Stimulated activated CD4-positive, alpha-beta T cell treated with anti-CD3 and anti-CD28 coated beads, Interleukin-1b, Interleukin-23, amount 100 ng/mL, for 24 hours (primary cell): Measurements from ENCODE around the gene TTC7B.

Experiments
- DNase-seq, 4 experiments: peaks; one replicate each; pipeline ENCODE4 v3.0.0-alpha.2; 2020; ENCODE audit warnings: low read depth in 4 of 4, low spot score in 1 of 4

Gene TTC7B

GRCh38 chr14:90742252-90742651 lies 74.0 kb downstream of the TTC7B start:
- no peak for DNase-seq

- no peak for DNase-seq
Measured at GRCh38 chr14:90741682-90741946, 74.6 kb downstream of the TTC7B start.

- no peak for DNase-seq
Measured at GRCh38 chr14:90740946-90741681, 75.1 kb downstream of the TTC7B start.

DNA sequence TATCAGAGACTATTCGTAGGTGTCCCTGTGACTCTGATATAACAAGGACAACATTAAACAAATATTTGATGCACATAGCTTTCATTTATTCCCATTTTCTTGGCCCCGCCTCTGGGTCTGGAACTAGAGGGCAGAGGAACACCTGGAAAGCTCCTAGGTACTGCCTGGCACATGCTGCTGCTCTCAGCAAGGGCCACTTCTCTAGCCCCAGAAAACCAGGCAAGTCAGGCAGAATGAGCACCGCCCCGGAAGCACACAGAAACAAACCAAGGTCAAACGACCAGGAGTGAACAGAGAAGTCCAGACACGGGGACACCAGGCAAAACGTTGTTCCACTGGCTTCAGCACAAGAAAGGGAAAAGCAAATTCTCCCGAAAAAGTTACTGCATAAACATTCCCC lies 76.1 kb downstream of the TTC7B start:
- DNase-seq, result no peak

DNA sequence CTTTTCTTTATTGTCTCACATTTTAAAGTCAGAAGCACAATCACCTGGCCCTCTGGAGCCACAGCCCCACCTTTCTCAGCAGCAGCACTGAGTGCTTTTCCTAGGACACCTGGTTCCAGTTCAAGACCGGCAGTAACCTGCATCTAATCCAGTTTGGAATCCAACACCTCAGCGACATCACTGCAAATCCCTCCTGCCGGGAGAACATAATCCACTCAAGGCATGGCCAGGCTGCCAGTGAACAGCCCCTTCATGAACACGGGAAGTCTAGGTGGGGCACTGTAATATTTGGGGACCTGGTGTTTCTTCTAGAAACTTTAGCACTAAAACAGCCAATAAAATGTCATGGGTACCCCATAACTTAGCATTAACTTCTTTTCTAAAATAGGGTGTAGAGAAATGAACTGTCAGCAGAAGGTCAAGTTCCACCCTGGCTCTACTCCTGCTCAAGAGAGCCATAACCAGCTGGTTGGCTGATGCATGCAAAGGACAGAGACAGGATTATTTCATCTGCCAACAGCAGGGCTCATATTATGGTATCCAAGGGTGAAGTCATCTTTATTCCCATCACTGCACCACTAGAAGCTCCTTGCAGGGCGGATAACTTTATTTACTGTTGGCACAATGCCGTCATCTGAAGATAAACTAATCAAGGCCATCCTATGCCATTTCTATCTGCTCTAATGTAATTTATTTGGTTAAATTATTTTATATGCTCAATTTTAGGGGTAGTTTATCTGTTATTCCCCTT lies 76.7 kb downstream of the TTC7B start:
- DNase-seq, result no peak

GRCh38 chr14:90733139-90733808 lies 83.0 kb downstream of the TTC7B start:
- DNase-seq, result no peak

DNA sequence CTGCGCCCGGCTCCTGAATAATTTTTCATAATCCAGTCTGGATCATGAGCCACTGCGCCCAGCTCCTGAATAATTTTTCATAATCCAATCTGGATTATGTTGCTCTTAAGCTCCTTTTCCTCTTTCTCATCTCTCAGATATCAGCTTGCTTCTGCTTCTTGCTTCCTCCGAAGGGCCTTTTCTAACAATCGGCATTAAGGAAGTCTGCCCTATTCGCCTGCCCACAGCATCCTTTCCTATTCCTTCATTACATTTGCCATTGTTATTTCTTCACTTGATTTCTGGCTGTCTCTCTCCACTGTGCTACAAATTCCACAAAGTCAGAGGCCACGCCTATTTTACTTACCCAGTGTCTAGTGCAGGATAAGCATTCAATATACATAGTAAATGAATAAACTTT lies 83.5 kb downstream of the TTC7B start:
- DNase-seq, result no peak

DNA sequence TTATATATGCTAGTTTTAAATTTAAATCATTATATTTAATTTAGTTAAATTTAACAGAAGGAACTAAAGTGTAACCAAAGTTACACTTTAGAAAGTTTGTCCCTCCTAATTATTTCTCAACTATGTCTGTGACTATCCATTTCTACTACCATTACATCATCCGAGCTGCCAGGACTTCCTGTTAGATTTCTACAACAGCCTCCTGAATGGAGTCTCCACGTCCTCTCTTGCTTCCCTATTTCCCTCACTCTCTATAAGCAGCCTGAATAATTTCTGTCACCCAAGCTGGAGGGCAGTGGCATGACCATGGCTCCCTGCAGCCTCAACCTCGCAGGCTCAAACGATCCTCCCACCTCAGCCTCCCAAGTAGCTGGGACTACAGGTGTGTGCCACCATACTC lies 84.1 kb downstream of the TTC7B start:
- DNase-seq, result no peak

GRCh38 chr14:90731487-90731886 lies 84.7 kb downstream of the TTC7B start:
- DNase-seq, result no peak

- DNase-seq, result no peak
Measured at GRCh38 chr14:90730206-90730766, 85.9 kb downstream of the TTC7B start.

DNA sequence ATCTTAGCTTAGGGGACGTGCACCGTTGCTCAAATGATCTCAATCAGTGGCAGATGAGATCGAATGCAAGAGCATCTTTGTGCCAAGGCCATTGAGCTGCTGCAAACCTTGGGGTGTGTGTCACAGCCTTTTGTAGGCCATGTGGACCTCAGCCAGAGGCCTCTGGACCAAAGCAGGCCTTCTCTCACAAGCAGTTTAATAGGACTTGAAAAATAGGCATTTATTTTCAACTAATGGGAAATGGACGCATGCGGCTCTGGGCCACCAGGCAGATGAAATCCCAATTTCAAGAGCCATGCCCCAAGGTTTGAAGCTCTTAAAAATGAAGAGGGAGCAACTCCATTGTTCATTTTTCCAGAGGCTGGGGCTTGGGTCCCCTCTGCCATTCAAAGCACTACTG lies 87.3 kb downstream of the TTC7B start:
- no peak for DNase-seq

DNA sequence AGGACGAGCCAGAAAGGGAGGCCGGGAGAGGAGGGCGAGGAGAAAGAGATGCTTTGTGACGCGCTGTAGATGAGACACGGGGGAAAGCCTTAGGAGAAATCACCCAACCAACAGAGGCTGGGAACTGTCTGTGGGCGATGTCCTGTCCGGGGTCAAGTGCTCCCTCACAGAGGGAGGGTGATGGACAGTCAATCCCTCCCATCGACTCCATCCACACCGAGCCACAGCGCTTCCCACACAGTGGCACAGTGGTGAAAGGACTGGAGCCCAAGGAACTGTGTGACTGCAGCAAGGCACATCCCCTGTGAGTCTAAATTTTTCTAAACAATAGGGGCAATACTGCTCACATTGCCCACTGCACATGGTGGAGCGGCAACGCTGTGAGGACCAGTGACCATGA lies 89.1 kb downstream of the TTC7B start:
- no peak for DNase-seq

- DNase-seq, result no peak
Measured at GRCh38 chr14:90726656-90727055, 89.6 kb downstream of the TTC7B start.

DNA sequence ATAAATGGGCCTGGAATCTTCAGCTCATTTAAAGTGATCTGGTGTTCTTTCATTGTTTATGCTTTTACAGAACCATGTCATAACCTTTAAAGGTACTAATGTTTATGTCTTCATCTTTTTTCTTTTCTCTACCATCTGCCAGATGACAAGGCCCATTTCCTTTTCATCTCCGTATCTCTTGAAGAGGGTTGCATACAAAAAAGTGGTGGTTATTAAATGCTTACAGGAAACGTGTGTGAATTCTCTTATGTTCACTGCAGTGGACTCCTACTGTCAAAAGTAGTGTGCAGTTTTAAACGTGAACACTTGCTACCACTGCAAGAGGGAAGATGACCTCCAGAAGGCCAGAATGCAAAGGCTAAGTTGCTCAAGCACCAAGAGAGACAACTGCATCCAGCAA lies 91.4 kb downstream of the TTC7B start:
- DNase-seq, result no peak

DNA sequence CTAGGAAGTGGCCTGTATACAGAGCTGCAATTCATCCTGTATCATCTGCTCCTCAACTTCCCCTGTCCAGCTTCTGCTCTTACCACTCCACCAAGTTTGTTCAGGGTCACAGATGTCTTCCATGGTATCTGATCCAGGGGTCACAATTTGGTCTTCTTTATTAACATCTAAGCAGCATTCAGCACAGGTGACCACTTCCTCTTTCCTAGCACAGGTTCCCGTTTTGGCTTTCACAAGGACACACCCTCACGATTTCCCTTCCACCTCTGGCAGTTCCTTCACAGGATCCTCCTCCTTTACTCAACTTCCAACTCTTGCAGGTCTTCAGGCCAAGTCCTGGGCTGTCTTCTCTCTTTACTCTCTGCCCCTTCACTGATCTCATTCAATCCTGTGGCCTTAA lies 93.6 kb downstream of the TTC7B start:
- no peak for DNase-seq

DNA sequence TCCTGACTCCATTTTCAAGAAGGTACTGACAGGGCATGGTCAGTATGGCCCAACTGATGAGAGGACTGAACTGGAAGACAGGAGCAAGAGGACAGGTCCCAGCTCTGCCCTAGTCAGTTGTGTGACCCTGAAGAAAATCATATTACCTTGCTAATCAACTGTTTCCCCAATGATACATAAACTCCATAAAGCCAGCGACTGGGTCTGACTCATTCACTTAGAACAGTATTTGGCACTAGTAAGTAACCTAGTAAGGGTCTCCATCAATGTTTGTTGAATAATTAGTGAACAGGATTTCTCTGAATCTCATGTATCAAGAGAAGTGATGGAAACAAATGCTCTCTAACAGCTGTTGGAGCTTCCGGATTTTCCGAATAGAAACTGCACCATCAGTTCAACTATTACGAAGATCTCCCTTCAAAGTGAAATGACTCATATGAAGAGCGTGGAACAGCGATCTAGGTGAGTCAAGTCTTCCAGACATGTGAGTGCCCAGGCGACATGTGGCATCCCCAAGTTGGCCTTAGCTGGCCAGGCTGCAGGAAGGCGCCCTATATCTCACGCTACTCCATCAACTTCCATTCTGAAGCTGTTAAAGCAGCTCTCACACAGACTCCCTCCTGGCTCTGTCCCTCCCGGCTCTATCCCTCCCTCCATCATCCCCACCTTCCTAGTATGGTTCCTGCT lies 94.5 kb downstream of the TTC7B start:
- DNase-seq, result no peak

GRCh38 chr14:90720832-90721231 lies 95.4 kb downstream of the TTC7B start:
- DNase-seq, result no peak

GRCh38 chr14:90720336-90720735 lies 95.9 kb downstream of the TTC7B start:
- DNase-seq, result no peak

- DNase-seq, result no peak
Measured at GRCh38 chr14:90717916-90718315, 98.3 kb downstream of the TTC7B start.

GRCh38 chr14:90715993-90716392 lies 100.2 kb downstream of the TTC7B start:
- DNase-seq, result no peak

GRCh38 chr14:90715495-90715894 lies 100.7 kb downstream of the TTC7B start:
- no peak for DNase-seq

GRCh38 chr14:90714811-90715210 lies 101.4 kb downstream of the TTC7B start:
- DNase-seq, result no peak
